ENCODE data around the gene TST. TPM values are rescaled to one million over a fixed set of nuclear protein-coding genes. Genes with fewer than 3 reads are reported as not detected.

The TST gene
- total RNA-seq, 1 donor: 17.1 TPM

GRCh38 chr22:36961626-36962025 lies 57.6 kb downstream of the TST start:
- no peak for TF ChIP-seq CTCF (IDR thresholded peaks at IDR 0.05; ENCODE audit: insufficient read depth, low read length)
- no peak overlapping the region for H3K4me3 ChIP-seq (ENCODE audit: low read depth, low read length)
- no peak for DNase-seq (ENCODE audit: low read depth)

Small RNA genes lying within 50 kb of the gene (small RNA-seq; reads per million reads assigned to genes)
- gene RF00019: not detected

Other genes with a start within 250 kb of the TST start
- 17.6 and 29.1 TPM in 2 replicates for gene IFT27, start 243.3 kb downstream of the TST start, total RNA-seq (ENCODE audit: low replicate concordance)
- gene PVALB, start 202.4 kb downstream of the TST start, total RNA-seq (ENCODE audit: low replicate concordance): not detected in 2 replicates
- not detected in 2 replicates for gene NCF4, start 158.4 kb downstream of the TST start, total RNA-seq (ENCODE audit: low replicate concordance)
- 0.81 and 0.98 TPM in 2 replicates for gene CSF2RB, start 105.8 kb downstream of the TST start, total RNA-seq (ENCODE audit: low replicate concordance)
- gene MPST, start 295 bp upstream of the TST start, total RNA-seq (ENCODE audit: low replicate concordance): 31.9 and 48.9 TPM in 2 replicates
- 25.2 and 25.6 TPM in 2 replicates for gene KCTD17, start 32.3 kb upstream of the TST start, total RNA-seq (ENCODE audit: low replicate concordance)
- gene TMPRSS6, start 90.3 kb upstream of the TST start, total RNA-seq (ENCODE audit: low replicate concordance): not detected in 2 replicates
- gene IL2RB, start 130.5 kb upstream of the TST start, total RNA-seq (ENCODE audit: low replicate concordance): under 0.01 TPM in 1 of 2 replicates, not detected in the other
- 4.2 and 4.6 TPM in 2 replicates for gene C1QTNF6, start 168.8 kb upstream of the TST start, total RNA-seq (ENCODE audit: low replicate concordance)
- 0.41 TPM in 1 of 2 replicates, not detected in the other for gene SSTR3, start 193.0 kb upstream of the TST start, total RNA-seq (ENCODE audit: low replicate concordance)
- 5.6 and 14.4 TPM in 2 replicates for gene RAC2, start 224.8 kb upstream of the TST start, total RNA-seq (ENCODE audit: low replicate concordance)

All from fibroblast of the aortic adventitia (primary cell).